Endodermal cell (in vitro differentiated cells): ENCODE results near the gene GABRG3. TPM values are rescaled to one million over a fixed set of nuclear protein-coding genes. Genes with fewer than 3 reads are reported as not detected.
A peak's percentile ranks its signal among the peaks of the same experiment; 100 is the strongest.

Source experiments
- DNase-seq: peaks from one replicate; pipeline ENCODE4 v3.0.0-alpha.2; 2017
- H3K27ac ChIP-seq: 2 replicates; pipeline ENCODE4 v1.5.1; 2013; ENCODE audit warnings: mild to moderate bottlenecking, low read depth, low read length, moderate library complexity
- H3K27me3 ChIP-seq: 2 replicates; pipeline ENCODE4 v1.6.1; 2013; ENCODE audit warnings: mild to moderate bottlenecking, low read length, moderate library complexity; ENCODE audit not compliant: insufficient read depth, control insufficient read depth, poor library complexity, severe bottlenecking
- H3K36me3 ChIP-seq: 2 replicates; pipeline ENCODE4 v1.7.0; 2013; ENCODE audit warnings: mild to moderate bottlenecking, low read length, moderate library complexity; ENCODE audit not compliant: control insufficient read depth, insufficient read depth
- H3K4me1 ChIP-seq: one replicate; pipeline ENCODE4 v1.7.0; 2013; ENCODE audit warnings: low read length; ENCODE audit not compliant: control insufficient read depth, insufficient read depth
- H3K4me3 ChIP-seq: 2 replicates; pipeline ENCODE4 v1.5.1; 2013; ENCODE audit warnings: mild to moderate bottlenecking, low read length, moderate library complexity
- H3K9ac ChIP-seq: 2 replicates; pipeline ENCODE4 v1.6.1; 2013; ENCODE audit warnings: mild to moderate bottlenecking, low read length, moderate library complexity; ENCODE audit not compliant: poor library complexity, severe bottlenecking; ENCODE audit errors: extremely low read depth
- H3K9me3 ChIP-seq: 2 replicates; pipeline ENCODE4 v1.6.1; 2013; ENCODE audit warnings: mild to moderate bottlenecking, low read length, moderate library complexity; ENCODE audit not compliant: control insufficient read depth
- H3K27ac Mint-ChIP-seq: 2 replicates; pipeline ENCODE4 v1.8.0; 2020; ENCODE audit warnings: mixed read lengths
- H3K27me3 Mint-ChIP-seq: 2 replicates; pipeline ENCODE4 v1.8.0; 2021; ENCODE audit warnings: mild to moderate bottlenecking, mixed read lengths; ENCODE audit not compliant: insufficient read depth
- H3K36me3 Mint-ChIP-seq: 2 replicates; pipeline ENCODE4 v1.8.0; 2020; ENCODE audit warnings: low read depth, mixed read lengths
- H3K4me1 Mint-ChIP-seq: 2 replicates; pipeline ENCODE4 v1.8.0; 2020; ENCODE audit warnings: mixed read lengths
- H3K4me3 Mint-ChIP-seq: 2 replicates; pipeline ENCODE4 v1.8.0; 2020; ENCODE audit warnings: mild to moderate bottlenecking, moderate library complexity, mixed read lengths
- H3K9me3 Mint-ChIP-seq: 2 replicates; pipeline ENCODE4 v1.8.0; 2020; ENCODE audit warnings: mild to moderate bottlenecking, mixed read lengths
- whole genome bisulfite sequencing, 2 experiments: methylation state at CpG; one replicate each; pipeline versions ENCODE4 v1.1.5 to v1.1.7; 2013; ENCODE audit warnings: missing lambda C conversion rate in 2 of 2, mixed read lengths in 1 of 2; ENCODE audit not compliant: insufficient coverage in 1 of 2, insufficient read length in 1 of 2; 5-methylcytosine and 5-hydroxymethylcytosine counted together
- total RNA-seq, 2 donors: library from RNA; stranded (reverse); fragmentation: NEBNext Ultra II Directional in 1 of 2; extraction: Animal tissue kit (Norgen Biotek cat#: 25700) in 1 of 2; gene quantifications; 2 replicates in 1 of 2; 3 replicates in 1 of 2; pipeline ENCODE4 v1.2.1, GENCODE V29; 2021
- TF ChIP-seq, protein P1 (sequence below): fragments of 200-600 bp; sonication (generic); conservative IDR thresholded peaks from 2 replicates; pipeline ENCODE4 v1.5.0; 2021; ENCODE audit warnings: antibody characterized with exemption, mild to moderate bottlenecking

Gene GABRG3
- total RNA-seq, 2 donors from 2014 or later: 0.48 to 0.84 TPM

DNA sequence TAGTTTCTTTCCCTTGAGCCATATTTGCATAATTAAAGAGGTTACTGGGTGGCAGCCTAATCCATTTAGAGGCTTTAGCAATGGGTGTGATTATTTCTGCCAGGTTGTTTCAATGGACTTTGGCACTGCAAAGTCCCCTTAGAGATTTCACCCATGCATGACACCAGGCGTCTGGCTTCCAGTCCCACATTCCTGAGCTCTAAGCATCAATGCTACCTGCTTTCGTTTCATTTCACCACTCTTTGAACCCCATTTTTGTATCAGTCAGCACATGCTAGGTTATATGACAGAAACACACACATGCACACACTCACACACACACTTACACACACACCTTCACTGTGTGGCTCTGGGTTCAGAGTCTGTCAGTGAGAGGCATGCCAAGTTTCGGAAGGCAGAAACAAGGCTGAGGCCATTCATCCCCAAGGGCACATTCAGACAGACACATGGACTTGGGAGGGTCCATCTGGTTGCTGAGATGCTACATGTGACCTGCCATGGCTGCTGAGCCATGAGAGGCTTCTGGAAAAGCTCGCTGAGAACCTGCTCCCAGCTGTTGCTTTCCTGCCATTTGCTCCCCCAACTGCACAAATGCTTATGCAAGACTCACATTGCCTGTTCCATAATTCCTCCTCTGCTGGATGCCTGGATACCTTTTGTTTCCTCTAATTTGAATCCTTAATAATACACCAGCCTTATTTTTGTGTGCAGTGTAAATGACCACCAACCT is 354.1 kb downstream of the GABRG3 start:
- TF ChIP-seq, protein P1, sequence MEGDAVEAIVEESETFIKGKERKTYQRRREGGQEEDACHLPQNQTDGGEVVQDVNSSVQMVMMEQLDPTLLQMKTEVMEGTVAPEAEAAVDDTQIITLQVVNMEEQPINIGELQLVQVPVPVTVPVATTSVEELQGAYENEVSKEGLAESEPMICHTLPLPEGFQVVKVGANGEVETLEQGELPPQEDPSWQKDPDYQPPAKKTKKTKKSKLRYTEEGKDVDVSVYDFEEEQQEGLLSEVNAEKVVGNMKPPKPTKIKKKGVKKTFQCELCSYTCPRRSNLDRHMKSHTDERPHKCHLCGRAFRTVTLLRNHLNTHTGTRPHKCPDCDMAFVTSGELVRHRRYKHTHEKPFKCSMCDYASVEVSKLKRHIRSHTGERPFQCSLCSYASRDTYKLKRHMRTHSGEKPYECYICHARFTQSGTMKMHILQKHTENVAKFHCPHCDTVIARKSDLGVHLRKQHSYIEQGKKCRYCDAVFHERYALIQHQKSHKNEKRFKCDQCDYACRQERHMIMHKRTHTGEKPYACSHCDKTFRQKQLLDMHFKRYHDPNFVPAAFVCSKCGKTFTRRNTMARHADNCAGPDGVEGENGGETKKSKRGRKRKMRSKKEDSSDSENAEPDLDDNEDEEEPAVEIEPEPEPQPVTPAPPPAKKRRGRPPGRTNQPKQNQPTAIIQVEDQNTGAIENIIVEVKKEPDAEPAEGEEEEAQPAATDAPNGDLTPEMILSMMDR: no peak
- 89 to 91% methylated on average over 3 to 4 of the region's 4 CpGs for WGBS, 2 experiments
- H3K36me3 ChIP-seq: no peaks in the 10 kb centered on the region
- no peaks in the 10 kb centered on the region for H3K4me1 ChIP-seq
- no peak for DNase-seq
- no peak overlapping the region for H3K4me3 ChIP-seq
- H3K9ac ChIP-seq: no peak overlapping the region
- no peaks in the 10 kb centered on the region for H3K9me3 ChIP-seq
- H3K27ac ChIP-seq: no peak overlapping the region
- Mint-ChIP-seq H3K4me1 (peaks cover 8% of the 10 kb centered on the region), H3K9me3 (no peaks in the 10 kb centered on the region), H3K4me3 (no peak overlapping the region), H3K36me3 (no peaks in the 10 kb centered on the region), H3K27ac (no peak overlapping the region), H3K27me3 (no peaks in the 10 kb centered on the region)
- no peaks in the 10 kb centered on the region for H3K27me3 ChIP-seq

DNA sequence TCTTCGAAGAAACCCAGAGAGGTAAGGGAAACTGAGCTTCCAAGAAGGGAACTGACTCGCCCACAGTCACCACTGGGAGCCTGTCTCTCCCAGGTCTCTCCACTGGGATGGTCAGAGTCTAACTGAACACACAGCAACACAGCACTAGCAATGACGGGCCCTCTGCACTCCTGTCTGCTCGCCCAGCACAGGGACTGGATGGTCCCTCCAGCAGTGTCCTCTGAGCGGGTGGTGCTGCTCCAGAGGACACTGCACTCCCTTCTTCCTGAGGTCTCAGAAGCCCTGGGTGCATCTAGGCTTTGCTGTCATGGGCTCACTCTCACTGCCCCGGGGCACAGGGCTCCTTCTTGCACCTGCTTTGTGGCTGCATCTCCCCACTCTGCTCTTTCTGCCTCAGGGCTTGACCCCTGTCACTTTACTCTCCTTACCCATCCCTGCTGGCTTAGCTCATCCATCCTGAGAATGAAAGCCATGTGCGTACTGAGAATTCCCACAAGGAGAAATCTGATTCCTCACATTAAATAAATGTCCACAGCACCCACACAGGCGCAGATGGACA is 356.6 kb downstream of the GABRG3 start:
- no peaks in the 10 kb centered on the region for H3K27me3 Mint-ChIP-seq
- no peaks in the 10 kb centered on the region for H3K9me3 ChIP-seq
- H3K27ac ChIP-seq: no peak overlapping the region
- H3K27me3 ChIP-seq: no peaks in the 10 kb centered on the region
- no peaks in the 10 kb centered on the region for H3K36me3 Mint-ChIP-seq
- TF ChIP-seq, protein P1: no peak
- H3K4me3 ChIP-seq: no peak overlapping the region
- H3K27ac Mint-ChIP-seq: no peak overlapping the region
- H3K4me1 ChIP-seq: no peaks in the 10 kb centered on the region
- H3K9me3 Mint-ChIP-seq: no peaks in the 10 kb centered on the region
- H3K4me1 Mint-ChIP-seq: peaks cover 8% of the 10 kb centered on the region
- WGBS, 2 experiments: 91 to 96% methylated on average over 7 to 8 of the region's 8 CpGs
- no peak overlapping the region for H3K9ac ChIP-seq
- no peak overlapping the region for H3K4me3 Mint-ChIP-seq
- no peak for DNase-seq
- H3K36me3 ChIP-seq: no peaks in the 10 kb centered on the region

- Histone ChIP-seq H3K9me3 (no peaks in the 10 kb centered on the region), H3K36me3 (no peaks in the 10 kb centered on the region), H3K27ac (peak overlapping the region; percentile 24), H3K9ac (no peak overlapping the region), H3K27me3 (no peaks in the 10 kb centered on the region), H3K4me1 (no peaks in the 10 kb centered on the region), H3K4me3 (no peak overlapping the region)
- WGBS, 2 experiments: 92 to 100% methylated on average over 1 to 7 of the region's 7 CpGs
- Mint-ChIP-seq H3K4me1 (peaks cover 8% of the 10 kb centered on the region), H3K9me3 (no peaks in the 10 kb centered on the region), H3K36me3 (no peaks in the 10 kb centered on the region), H3K4me3 (no peak overlapping the region), H3K27ac (no peak overlapping the region), H3K27me3 (no peaks in the 10 kb centered on the region)
- TF ChIP-seq, protein P1: no peak
- DNase-seq: no peak
Measured at GRCh38 chr15:27328186-27328585, 357.2 kb downstream of the GABRG3 start.
